Sigmoid colon (tissue), 4 donors: ENCODE data around the gene LRPPRC.
"Not testable (repeated sequence)": the region's sequence is repeated elsewhere in the genome, so short reads cannot be mapped to it uniquely, and the experiment has no call there.

Experiments
- CTCF ChIP-seq, 4 experiments: fragments of 450-650 bp in 3 of 4; fragments of 200-600 bp in 1 of 4; IDR thresholded peaks; one replicate each; pipeline ENCODE4 v1.5.1; 2016 to 2019; ENCODE audit warnings: antibody characterized with exemption in 4 of 4, mild to moderate bottlenecking in 3 of 4, moderate library complexity in 2 of 4
- EP300 ChIP-seq, 4 donors: sonication (generic); formaldehyde crosslinking; IDR thresholded peaks; one replicate each; pipeline ENCODE4 v1.6.1; 2017; ENCODE audit warnings: antibody characterized with exemption in 4 of 4
- POLR2A ChIP-seq, 2 donors: fragments of 450-650 bp; IDR thresholded peaks; one replicate each; pipeline ENCODE4 v1.6.1; 2016; ENCODE audit warnings: antibody characterized with exemption in 2 of 2, mild to moderate bottlenecking in 2 of 2, moderate library complexity in 2 of 2

- TF ChIP-seq POLR2A, EP300, CTCF (IDR thresholded peaks at IDR 0.05): not testable (repeated sequence)
Observed at GRCh38 chr2:43911136-43911790, 84.5 kb downstream of the LRPPRC start.
